Pancreas (tissue), 10 donors: ENCODE data around the gene ARSG. TPM values are rescaled to one million over a fixed set of nuclear protein-coding genes. Genes with fewer than 3 reads are reported as not detected.
"Not testable (repeated sequence)": the region's sequence is repeated elsewhere in the genome, so short reads cannot be mapped to it uniquely, and the experiment has no call there.

Source experiments
- ATAC-seq, 4 donors: fragments of 200-7000 bp; cut with Tn5 transposase; one replicate each; pipeline versions ENCODE4 v1.8.0 to v1.9.1; 2020; ENCODE audit warnings: mild to moderate bottlenecking in 4 of 4, moderate library complexity in 4 of 4
- DNase-seq, 6 donors: peaks; one replicate each; pipeline ENCODE4 v3.0.0-alpha.2; 2020
- FAIRE-seq: peaks from 2 replicates; lab custom pipeline; 2012; peaks lifted over from hg19 to GRCh38; lab: Jason Lieb, UNC
- H3K27ac ChIP-seq, 4 donors: fragments of 200-600 bp; sonication (generic); 1 replicate in 3 of 4; 2 replicates in 1 of 4; pipeline versions ENCODE4 v1.5.0 to v1.8.0; 2020
- H3K27me3 ChIP-seq, 4 donors: fragments of 200-600 bp; one replicate each; pipeline ENCODE4 v1.8.0; 2021
- H3K36me3 ChIP-seq, 3 donors: fragments of 200-600 bp; sonication (generic) in 1 of 3; one replicate each; pipeline versions ENCODE4 v1.5.0 to v1.8.0; 2020 to 2021
- H3K4me1 ChIP-seq, 3 donors: fragments of 200-600 bp; one replicate each; pipeline ENCODE4 v1.8.0; 2021
- H3K4me3 ChIP-seq, 4 donors: fragments of 200-600 bp; sonication (generic) in 2 of 4; one replicate each; pipeline versions ENCODE4 v1.5.0 to v1.8.0; 2020 to 2021
- H3K9me3 ChIP-seq, 4 donors: fragments of 200-600 bp; one replicate each; pipeline ENCODE4 v1.8.0; 2021
- WGBS, 2 donors: extraction: QIAGEN DNeasy Blood & Tissue Kit; methylation state at CpG; one replicate each; pipeline ENCODE4 v1.1.7; 2013; 5-methylcytosine and 5-hydroxymethylcytosine counted together
- intact Hi-C, 3 donors: fragments of 100-400 bp; cut with DNase I; formaldehyde crosslinking; loops; one replicate each; pipeline versions ENCODE4 v1.11.1 to v1.14.2; 2022
- polyA plus RNA-seq, 2 donors: library from polyadenylated mRNA; stranded (reverse); fragments of 200-250 nt; gene quantifications; one replicate each; pipeline ENCODE4 v1.2.3, GENCODE V29; 2013
- total RNA-seq, 6 donors: library from RNA; stranded (reverse); fragmentation: NEBNext Ultra II Directional in 4 of 6; extraction: Animal tissue kit (Norgen Biotek cat#: 25700) in 4 of 6; gene quantifications; one replicate each; pipeline versions ENCODE4 v1.2.1 to v1.2.4, GENCODE V29; 2021 to 2023
- TF ChIP-seq, protein P1 (sequence below), 4 donors: fragments of 200-600 bp; sonication (generic) in 3 of 4; IDR thresholded peaks; one replicate each; pipeline versions ENCODE4 v1.5.0 to v1.8.0; 2021; ENCODE audit warnings: antibody characterized with exemption in 4 of 4
- donor health status: healthy with polysubstance abuse.
- donor health status: DM: no; HTN: no; CAD: no; lungs with moderate emphysema.
- donor health status: DM: no; HTN: no; CAD: no.
- donor health status: control.
- donor health status: control.
- donor health status: Bipolar disorder and iron deficiency.
- donor health status: DM: yes; HTN: yes; CAD: no.
- donor health status: DM: no; HTN: no; CAD: no.
- donor health status: DM: no; HTN: no; CAD: no.
- donor health status: DM: yes; HTN: yes; CAD: no.

ARSG gene
- total and polyA plus RNA-seq, 8 donors: 0.46 to 2.5 (median 1.4) TPM

DNA sequence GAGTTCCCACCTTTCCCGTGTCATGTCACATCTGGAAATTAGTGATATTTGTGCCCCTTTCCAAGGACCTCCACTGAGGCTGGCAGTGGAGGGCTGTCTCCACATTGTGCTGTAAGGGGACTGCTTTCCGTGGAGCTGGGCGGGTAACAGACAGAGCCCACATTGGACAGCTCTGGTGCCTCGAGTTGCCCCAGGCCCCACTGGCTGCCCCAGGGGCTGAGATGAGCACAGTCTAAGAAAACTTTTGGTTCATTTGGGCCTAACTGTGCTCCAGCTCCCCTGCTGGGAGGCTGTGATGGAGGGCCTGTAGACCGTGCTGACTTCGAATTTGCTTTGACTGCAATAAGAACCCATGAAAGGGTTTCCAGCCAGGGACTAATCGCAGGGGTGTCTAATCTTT lies 38.0 kb downstream of the ARSG start:
- no peak overlapping the region for H3K27ac ChIP-seq
- TF ChIP-seq, protein P1, sequence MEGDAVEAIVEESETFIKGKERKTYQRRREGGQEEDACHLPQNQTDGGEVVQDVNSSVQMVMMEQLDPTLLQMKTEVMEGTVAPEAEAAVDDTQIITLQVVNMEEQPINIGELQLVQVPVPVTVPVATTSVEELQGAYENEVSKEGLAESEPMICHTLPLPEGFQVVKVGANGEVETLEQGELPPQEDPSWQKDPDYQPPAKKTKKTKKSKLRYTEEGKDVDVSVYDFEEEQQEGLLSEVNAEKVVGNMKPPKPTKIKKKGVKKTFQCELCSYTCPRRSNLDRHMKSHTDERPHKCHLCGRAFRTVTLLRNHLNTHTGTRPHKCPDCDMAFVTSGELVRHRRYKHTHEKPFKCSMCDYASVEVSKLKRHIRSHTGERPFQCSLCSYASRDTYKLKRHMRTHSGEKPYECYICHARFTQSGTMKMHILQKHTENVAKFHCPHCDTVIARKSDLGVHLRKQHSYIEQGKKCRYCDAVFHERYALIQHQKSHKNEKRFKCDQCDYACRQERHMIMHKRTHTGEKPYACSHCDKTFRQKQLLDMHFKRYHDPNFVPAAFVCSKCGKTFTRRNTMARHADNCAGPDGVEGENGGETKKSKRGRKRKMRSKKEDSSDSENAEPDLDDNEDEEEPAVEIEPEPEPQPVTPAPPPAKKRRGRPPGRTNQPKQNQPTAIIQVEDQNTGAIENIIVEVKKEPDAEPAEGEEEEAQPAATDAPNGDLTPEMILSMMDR (IDR thresholded peaks at IDR 0.05): no peak
- no peaks in the 10 kb centered on the region for H3K9me3 ChIP-seq
- no peak overlapping the region for H3K4me3 ChIP-seq
- 89 to 94% methylated on average over 7 of the region's 7 CpGs for WGBS, 2 donors
- intact Hi-C loops: no loop called here
- H3K4me1 ChIP-seq: no peaks in the 10 kb centered on the region
- no peaks in the 10 kb centered on the region for H3K36me3 ChIP-seq
- H3K27me3 ChIP-seq: no peaks in the 10 kb centered on the region
- no peak for DNase-seq
- FAIRE-seq: no peak
- ATAC-seq: no peak

DNA sequence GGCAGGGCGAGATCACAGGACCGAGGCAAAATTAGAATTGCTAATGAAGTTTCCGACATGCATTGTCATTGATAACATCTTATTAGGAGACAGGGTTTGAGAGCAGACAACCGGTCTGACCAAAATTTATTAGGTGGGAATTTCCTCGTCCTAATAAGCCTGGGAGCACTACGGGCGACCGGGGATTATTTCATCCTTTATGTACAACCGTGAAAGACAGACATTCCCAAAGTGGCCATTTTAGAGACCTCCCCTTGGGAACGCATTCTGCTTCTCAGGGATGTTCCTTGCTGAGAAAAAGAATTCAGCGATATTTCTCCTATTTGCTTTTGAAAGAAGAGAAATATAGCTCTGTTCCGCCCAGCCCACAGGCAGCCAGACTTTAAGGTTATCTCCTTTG lies 40.6 kb downstream of the ARSG start:
- WGBS, 2 donors: 92 to 97% methylated on average over 12 of the region's 12 CpGs
- FAIRE-seq, H3K9me3 ChIP-seq, intact Hi-C loops, H3K27me3 ChIP-seq, DNase-seq, H3K27ac ChIP-seq, H3K36me3 ChIP-seq, ATAC-seq, H3K4me1 ChIP-seq, H3K4me3 ChIP-seq: not testable (repeated sequence)

DNA sequence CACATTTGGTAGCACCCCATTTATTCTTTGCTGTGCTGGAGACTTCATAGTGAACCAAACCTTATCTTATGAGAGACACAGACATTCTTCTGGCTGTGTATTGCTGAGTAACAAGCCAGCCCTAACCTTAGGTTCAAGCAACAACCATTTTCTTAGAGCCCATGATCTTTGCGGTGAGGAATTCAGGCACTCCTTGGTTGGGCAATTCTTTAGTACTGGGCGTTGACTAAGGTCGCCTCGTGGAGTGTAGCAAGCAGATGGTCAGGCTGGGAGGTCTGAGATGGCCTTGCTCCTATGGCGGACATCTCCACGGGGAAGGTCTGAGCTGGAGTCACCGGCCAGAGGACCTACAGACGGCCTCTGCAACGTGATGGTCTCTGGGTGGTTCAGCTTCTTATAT lies 43.1 kb downstream of the ARSG start:
- Histone ChIP-seq H3K9me3 (no peaks in the 10 kb centered on the region), H3K27ac (no peak overlapping the region), H3K4me1 (no peaks in the 10 kb centered on the region), H3K4me3 (no peak overlapping the region), H3K36me3 (no peaks in the 10 kb centered on the region), H3K27me3 (no peaks in the 10 kb centered on the region)
- TF ChIP-seq, protein P1 (IDR thresholded peaks at IDR 0.05): no peak
- FAIRE-seq (no peak), DNase-seq (no peak), ATAC-seq (no peak)
- intact Hi-C loops: no loop called here
- 90 to 96% methylated on average over 9 of the region's 9 CpGs for WGBS, 2 donors

DNA sequence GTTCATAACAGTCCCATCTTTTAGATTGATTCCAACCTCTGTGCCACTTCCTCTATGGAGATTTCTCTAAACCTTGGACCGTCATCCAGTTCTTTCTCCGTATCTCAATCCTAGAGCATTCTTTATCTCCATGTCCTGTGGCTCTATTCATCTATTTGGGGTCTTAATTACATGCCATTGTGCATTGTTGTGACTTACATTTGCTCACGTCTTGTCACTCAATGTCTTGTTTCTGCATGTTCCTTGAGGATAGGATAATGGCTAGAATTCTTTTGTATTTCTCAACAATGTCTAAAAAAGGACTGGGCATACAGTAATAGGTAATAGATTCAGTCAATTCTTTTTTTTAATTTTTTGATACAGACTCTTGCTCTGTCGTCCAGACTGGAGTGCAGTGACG lies 50.2 kb downstream of the ARSG start:
- FAIRE-seq: no peak
- DNase-seq: no peak
- ATAC-seq: no peak

DNA sequence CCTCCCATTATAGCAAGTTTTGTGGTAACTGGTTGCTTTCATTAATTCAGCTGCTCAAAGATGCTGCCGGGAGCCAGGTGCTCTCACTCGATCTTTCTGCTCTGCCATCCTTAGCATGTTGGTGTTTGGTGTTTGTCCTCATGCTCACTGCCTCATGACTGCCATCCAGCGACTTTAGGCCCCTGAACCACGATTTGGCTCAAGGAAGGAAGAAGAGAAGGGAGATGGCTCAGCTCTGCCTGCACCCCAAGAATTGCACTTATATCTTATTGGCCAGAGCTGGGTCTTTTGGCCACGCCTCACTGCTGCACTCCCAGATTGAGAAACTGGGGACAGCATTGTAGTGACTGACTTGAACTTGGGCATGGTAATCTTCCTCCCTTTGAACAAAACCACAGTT lies 52.7 kb downstream of the ARSG start:
- no peaks in the 10 kb centered on the region for H3K36me3 ChIP-seq
- TF ChIP-seq, protein P1 (IDR thresholded peaks at IDR 0.05): no peak
- H3K27ac ChIP-seq: no peak overlapping the region
- DNase-seq (no peak), FAIRE-seq (no peak), ATAC-seq (no peak)
- no peaks in the 10 kb centered on the region for H3K9me3 ChIP-seq
- intact Hi-C loops: no loop called here
- 68 to 84% methylated on average over 5 of the region's 5 CpGs for WGBS, 2 donors
- no peaks in the 10 kb centered on the region for H3K4me1 ChIP-seq
- no peak overlapping the region for H3K4me3 ChIP-seq
- no peaks in the 10 kb centered on the region for H3K27me3 ChIP-seq

More for the DNA sequence above, 50.2 kb downstream of the ARSG start:
- H3K36me3 ChIP-seq: no peaks in the 10 kb centered on the region
- no peaks in the 10 kb centered on the region for H3K9me3 ChIP-seq
- no peak overlapping the region for H3K27ac ChIP-seq
- no peaks in the 10 kb centered on the region for H3K4me1 ChIP-seq
- TF ChIP-seq, protein P1 (IDR thresholded peaks at IDR 0.05): no peak
- intact Hi-C loops: no loop called here
- WGBS, 2 donors: 85 to 89% methylated on average over 5 of the region's 5 CpGs
- H3K4me3 ChIP-seq: no peak overlapping the region
- no peaks in the 10 kb centered on the region for H3K27me3 ChIP-seq
